H9 (cell line): ENCODE measurements around the gene KMT5B. TPM values are rescaled to one million over a fixed set of nuclear protein-coding genes. Genes with fewer than 3 reads are reported as not detected.

Source experiments
- DNase-seq: peaks from one replicate; pipeline ENCODE4 v3.0.0-alpha.2; 2017
- H2AFZ ChIP-seq: one replicate; pipeline ENCODE4 v1.6.1; 2013; ENCODE audit warnings: mild to moderate bottlenecking, low read length, control low read depth, moderate library complexity
- H2AK5ac ChIP-seq: 2 replicates; pipeline ENCODE4 v1.6.1; 2013; ENCODE audit warnings: low read length, control low read depth, mixed read lengths; ENCODE audit not compliant: insufficient read length
- H2BK120ac ChIP-seq: one replicate; pipeline ENCODE4 v1.6.1; 2013; ENCODE audit warnings: low read depth, mild to moderate bottlenecking, low read length, control low read depth, inconsistent platforms; ENCODE audit not compliant: poor library complexity, severe bottlenecking
- H2BK12ac ChIP-seq: 2 replicates; pipeline ENCODE4 v1.6.1; 2013; ENCODE audit warnings: low read length, control low read depth, mixed read lengths, low read depth; ENCODE audit not compliant: insufficient read length
- H2BK15ac ChIP-seq: 2 replicates; pipeline ENCODE4 v1.6.1; 2013; ENCODE audit warnings: low read depth, low read length, control low read depth
- H2BK20ac ChIP-seq: one replicate; pipeline ENCODE4 v1.6.1; 2013; ENCODE audit warnings: low read depth, mild to moderate bottlenecking, low read length, control low read depth, inconsistent platforms; ENCODE audit not compliant: poor library complexity, severe bottlenecking
- H2BK5ac ChIP-seq: 2 replicates; pipeline ENCODE4 v1.6.1; 2013; ENCODE audit warnings: low read length, control low read depth, mixed read lengths; ENCODE audit not compliant: insufficient read length
- H3K14ac ChIP-seq: 2 replicates; pipeline ENCODE4 v1.6.1; 2013; ENCODE audit warnings: low read length, control low read depth; ENCODE audit not compliant: insufficient read depth
- H3K18ac ChIP-seq: 2 replicates; pipeline ENCODE4 v1.6.1; 2013; ENCODE audit warnings: low read depth, mild to moderate bottlenecking, mixed read lengths, low read length, control low read depth; ENCODE audit not compliant: insufficient read length
- H3K23ac ChIP-seq: 2 replicates; pipeline ENCODE4 v1.6.1; 2013; ENCODE audit warnings: low read length, control low read depth, mixed read lengths, low read depth; ENCODE audit not compliant: insufficient read length
- H3K23me2 ChIP-seq: 2 replicates; pipeline ENCODE4 v1.6.1; 2013; ENCODE audit warnings: low read depth, mild to moderate bottlenecking, mixed read lengths, low read length, control low read depth; ENCODE audit not compliant: insufficient read length, poor library complexity, severe bottlenecking
- H3K27ac ChIP-seq: 2 replicates; pipeline ENCODE4 v1.5.1; 2013; ENCODE audit warnings: low read length, control low read depth, mixed read lengths, low read depth; ENCODE audit not compliant: insufficient read length
- H3K27me3 ChIP-seq: 2 replicates; pipeline ENCODE4 v1.6.1; 2013; ENCODE audit warnings: low read length, control low read depth, inconsistent platforms; ENCODE audit not compliant: insufficient read depth
- H3K4ac ChIP-seq: 2 replicates; pipeline ENCODE4 v1.6.1; 2013; ENCODE audit warnings: low read depth, mild to moderate bottlenecking, control low read depth, inconsistent platforms, low read length, moderate library complexity
- H3K4me1 ChIP-seq: 2 replicates; pipeline ENCODE4 v1.6.1; 2013; ENCODE audit warnings: low read length, control low read depth, inconsistent platforms; ENCODE audit not compliant: insufficient read depth
- H3K4me2 ChIP-seq: 2 replicates; pipeline ENCODE4 v1.6.1; 2013; ENCODE audit warnings: low read length, control low read depth, mixed read lengths; ENCODE audit not compliant: insufficient read length, insufficient read depth
- H3K56ac ChIP-seq: 2 replicates; pipeline ENCODE4 v1.6.1; 2013; ENCODE audit warnings: low read depth, mild to moderate bottlenecking, mixed read lengths, low read length, control low read depth; ENCODE audit not compliant: insufficient read length
- H3K79me1 ChIP-seq: 2 replicates; pipeline ENCODE4 v1.6.1; 2013; ENCODE audit warnings: low read depth, mild to moderate bottlenecking, moderate library complexity, low read length, control low read depth, inconsistent platforms; ENCODE audit not compliant: insufficient read depth, poor library complexity, severe bottlenecking
- H3K79me2 ChIP-seq: 2 replicates; pipeline ENCODE4 v1.6.1; 2013; ENCODE audit warnings: low read length, control low read depth, inconsistent platforms; ENCODE audit not compliant: insufficient read depth
- H3K9ac ChIP-seq: 2 replicates; pipeline ENCODE4 v1.6.1; 2013; ENCODE audit warnings: low read length, control low read depth, mixed read lengths; ENCODE audit not compliant: insufficient read length; ENCODE audit errors: extremely low read depth
- H3K9me3 ChIP-seq: one replicate; pipeline ENCODE4 v1.6.1; 2013; ENCODE audit warnings: low read depth, low read length, inconsistent platforms; ENCODE audit not compliant: control insufficient read depth
- H3T11ph ChIP-seq: one replicate; pipeline ENCODE4 v1.6.1; 2013; ENCODE audit warnings: mild to moderate bottlenecking, low read length, control low read depth, inconsistent platforms
- H4K20me1 ChIP-seq: one replicate; pipeline ENCODE4 v1.6.1; 2013; ENCODE audit not compliant: control insufficient read depth, insufficient read length, insufficient read depth
- H4K5ac ChIP-seq: 2 replicates; pipeline ENCODE4 v1.6.1; 2013; ENCODE audit warnings: low read depth, mild to moderate bottlenecking, mixed read lengths, low read length, control low read depth; ENCODE audit not compliant: insufficient read length
- H4K8ac ChIP-seq: replicated peaks from 2 replicates; pipeline ENCODE4 v1.6.1; 2013; ENCODE audit warnings: low read length, control low read depth, mixed read lengths, low read depth; ENCODE audit not compliant: insufficient read length
- H4K91ac ChIP-seq: 2 replicates; pipeline ENCODE4 v1.6.1; 2013; ENCODE audit warnings: low read depth, mild to moderate bottlenecking, moderate library complexity, mixed read lengths, low read length, control low read depth; ENCODE audit not compliant: insufficient read length
- H3K27ac Mint-ChIP-seq, 3 experiments: 2 replicates in 2 of 3; 3 replicates in 1 of 3; pipeline ENCODE4 v1.8.0; 2020 to 2021; ENCODE audit warnings: mixed read lengths in 3 of 3, mild to moderate bottlenecking in 1 of 3, moderate library complexity in 1 of 3
- H3K27me3 Mint-ChIP-seq: 2 replicates; pipeline ENCODE4 v1.8.0; 2021; ENCODE audit warnings: low read depth, mild to moderate bottlenecking, moderate library complexity, mixed read lengths
- H3K36me3 Mint-ChIP-seq, 3 experiments: 2 replicates in 2 of 3; 3 replicates in 1 of 3; pipeline ENCODE4 v1.8.0; 2020 to 2021; ENCODE audit warnings: low read depth in 3 of 3, mixed read lengths in 3 of 3; ENCODE audit not compliant: insufficient read depth in 1 of 3
- H3K4me1 Mint-ChIP-seq, 2 experiments: 2 replicates each; pipeline ENCODE4 v1.8.0; 2020; ENCODE audit warnings: mixed read lengths in 2 of 2
- H3K4me3 Mint-ChIP-seq, 2 experiments: 2 replicates in 1 of 2; 3 replicates in 1 of 2; pipeline ENCODE4 v1.8.0; 2020 to 2021; ENCODE audit warnings: mild to moderate bottlenecking in 2 of 2, mixed read lengths in 2 of 2, moderate library complexity in 1 of 2
- H3K9me3 Mint-ChIP-seq, 2 experiments: 2 replicates in 1 of 2; 3 replicates in 1 of 2; pipeline ENCODE4 v1.8.0; 2020; ENCODE audit warnings: mild to moderate bottlenecking in 2 of 2, mixed read lengths in 2 of 2, moderate library complexity in 1 of 2
- CTCF ChIP-seq: fragments of 200-600 bp; sonication (generic); conservative IDR thresholded peaks from 3 replicates; pipeline ENCODE4 v1.8.0; 2021; ENCODE audit warnings: antibody characterized with exemption, mild to moderate bottlenecking
- WGBS: extraction: QIAGEN DNeasy Blood & Tissue Kit; methylation state at CpG from one replicate; pipeline ENCODE4 v1.1.7; 2013; ENCODE audit warnings: missing lambda C conversion rate, low lambda C conversion rate, mixed read lengths; ENCODE audit not compliant: insufficient read length; ENCODE audit errors: extremely low coverage; 5-methylcytosine and 5-hydroxymethylcytosine counted together
- total RNA-seq: library from RNA; stranded (reverse); gene quantifications from 2 replicates; pipeline ENCODE4 v1.2.1, GENCODE V29; 2021

KMT5B gene
- total RNA-seq, 1 experiment from 2014 or later: 61.6 TPM

GRCh38 chr11:68115285-68115684 is 97.8 kb downstream of the KMT5B start:
- H4K20me1 ChIP-seq: no peaks in the 10 kb centered on the region

More at GRCh38 chr11:68115285-68115684, 97.8 kb downstream of the KMT5B start:
- no peaks in the 10 kb centered on the region for H3K27me3 Mint-ChIP-seq
- H3T11ph ChIP-seq: no peak overlapping the region
- H3K36me3 Mint-ChIP-seq: peaks cover 5 to 45% (median 26%) of the 10 kb centered on the region in 3 experiments; a peak in 5 of 7 replicates
- peaks cover 4% of the 10 kb centered on the region for H3K79me1 ChIP-seq
- H2BK20ac ChIP-seq: no peak overlapping the region
- H3K23ac ChIP-seq: no peak overlapping the region
- H3K4ac ChIP-seq: no peak overlapping the region
- H3K18ac ChIP-seq: no peak overlapping the region
- H3K4me3 Mint-ChIP-seq: no peak overlapping the region
- H2BK120ac ChIP-seq: no peak overlapping the region
- no peaks in the 10 kb centered on the region for H3K27me3 ChIP-seq
- no peak overlapping the region for H2BK5ac ChIP-seq
- no peak overlapping the region for H2BK12ac ChIP-seq
- H3K9ac ChIP-seq: no peak overlapping the region
- no peak for TF ChIP-seq CTCF
- no peak overlapping the region for H4K8ac ChIP-seq
- no peak overlapping the region for H2BK15ac ChIP-seq
- H3K9me3 Mint-ChIP-seq: no peaks in the 10 kb centered on the region
- H3K4me1 Mint-ChIP-seq: peaks cover 27 to 36% of the 10 kb centered on the region in 2 experiments
- H4K5ac ChIP-seq: no peak overlapping the region
- H2AFZ ChIP-seq: no peak overlapping the region
- H3K79me2 ChIP-seq: peaks cover 68% of the 10 kb centered on the region
- no peak overlapping the region for H2AK5ac ChIP-seq
- no peak overlapping the region for H4K91ac ChIP-seq
- H3K9me3 ChIP-seq: no peaks in the 10 kb centered on the region
- H3K27ac ChIP-seq: no peak overlapping the region
- no peak for DNase-seq
- H3K14ac ChIP-seq: no peak overlapping the region
- no peak overlapping the region; a peak in 1 of 7 replicates for H3K27ac Mint-ChIP-seq
- H3K23me2 ChIP-seq: peaks cover 7% of the 10 kb centered on the region
- no peaks in the 10 kb centered on the region; the same call in 1 of the 2 replicates for H3K4me1 ChIP-seq
- no peak overlapping the region for H3K56ac ChIP-seq
- WGBS: no CpG with 5 or more reads among the region's 1 CpG
- H3K4me2 ChIP-seq: no peak overlapping the region
